B cell (primary cell): ENCODE measurements around the gene MAP1B. TPM values are rescaled to one million over a fixed set of nuclear protein-coding genes. Genes with fewer than 3 reads are reported as not detected.
A peak's percentile ranks its signal among the peaks of the same experiment; 100 is the strongest.

Source experiments
- ATAC-seq: fragments of 200-7000 bp; cut with Tn5 transposase; one replicate; pipeline ENCODE4 v1.10.0; 2021; ENCODE audit warnings: low read depth, mild to moderate bottlenecking, moderate number of reproducible peaks, moderate library complexity
- CTCF ChIA-PET: fragments of 350-600 bp; sonication (Branson Sonifier 250); formaldehyde crosslinking; loops from one replicate; lab custom pipeline; 2021; ENCODE audit warnings: antibody characterized with exemption, inconsistent platforms; lab: Charles Lee
- POLR2A ChIA-PET: fragments of 350-600 bp; sonication (Branson Sonifier 250); formaldehyde crosslinking; loops from one replicate; lab custom pipeline; 2021; ENCODE audit warnings: antibody characterized with exemption; lab: Charles Lee
- DNase-seq: peaks from one replicate; pipeline ENCODE4 v3.0.0; 2013
- H2AFZ ChIP-seq: 2 replicates; pipeline ENCODE4 v1.6.1; 2012; ENCODE audit warnings: mild to moderate bottlenecking, low read depth, low read length; ENCODE audit not compliant: insufficient read depth, poor library complexity, severe bottlenecking
- H3K27ac ChIP-seq, 2 donors: 1 replicate in 1 of 2; 2 replicates in 1 of 2; pipeline ENCODE4 v1.5.1; 2012 to 2013; ENCODE audit warnings: low read length in 2 of 2, mild to moderate bottlenecking in 2 of 2, moderate library complexity in 1 of 2
- H3K27me3 ChIP-seq, 4 experiments: fragments of 200-600 bp in 1 of 4; sonication (generic) in 1 of 4; replicated peaks in 1 of 4; 1 replicate in 2 of 4; 2 replicates in 2 of 4; pipeline versions ENCODE4 v1.6.1 to v1.7.0; 2013 to 2016; ENCODE audit warnings: low read length in 3 of 4, mild to moderate bottlenecking in 2 of 4, mixed read lengths in 1 of 4, moderate library complexity in 1 of 4; ENCODE audit not compliant: insufficient read depth in 4 of 4, control insufficient read depth in 3 of 4; ENCODE audit errors: control extremely low read depth in 1 of 4
- H3K36me3 ChIP-seq, 2 experiments: replicated peaks in 1 of 2; 1 replicate in 1 of 2; 2 replicates in 1 of 2; pipeline versions ENCODE4 v1.6.1 to v1.7.1; 2013; ENCODE audit warnings: low read length in 1 of 2; ENCODE audit not compliant: insufficient read depth in 2 of 2, control insufficient read depth in 1 of 2; ENCODE audit errors: control extremely low read depth in 1 of 2, extremely low read depth in 1 of 2
- H3K4me1 ChIP-seq, 2 donors: fragments of 200-600 bp in 1 of 2; sonication (generic) in 1 of 2; 1 replicate in 1 of 2; 2 replicates in 1 of 2; pipeline versions ENCODE4 v1.5.1 to v1.6.1; 2013 to 2017; ENCODE audit warnings: low read length in 2 of 2; ENCODE audit not compliant: control insufficient read depth in 2 of 2, insufficient read depth in 2 of 2
- H3K4me2 ChIP-seq: replicated peaks from 2 replicates; pipeline ENCODE3; 2012; ENCODE audit warnings: mild to moderate bottlenecking, low read depth, low read length; ENCODE audit not compliant: poor library complexity, severe bottlenecking
- H3K4me3 ChIP-seq, 5 experiments: fragments of 200-600 bp in 1 of 5; sonication (generic) in 1 of 5; 1 replicate in 3 of 5; 2 replicates in 2 of 5; pipeline versions ENCODE4 v1.5.1 to v1.7.0; 2011 to 2016; ENCODE audit warnings: low read length in 4 of 5, mild to moderate bottlenecking in 4 of 5, low read depth in 2 of 5, control low read depth in 1 of 5, moderate library complexity in 1 of 5; ENCODE audit not compliant: insufficient read depth in 1 of 5; ENCODE audit errors: control extremely low read depth in 1 of 5, extremely low read depth in 1 of 5
- H3K79me2 ChIP-seq: fragments of 200-600 bp; sonication (generic); one replicate; pipeline ENCODE4 v1.6.0; 2016; ENCODE audit warnings: low read length; ENCODE audit not compliant: control insufficient read depth, insufficient read depth
- H3K9ac ChIP-seq: fragments of 200-600 bp; sonication (generic); 2 replicates; pipeline ENCODE4 v1.6.1; 2017; ENCODE audit warnings: mild to moderate bottlenecking, low read length, moderate library complexity
- H3K9me3 ChIP-seq, 3 donors: one replicate each; pipeline versions ENCODE4 v1.6.1 to v1.7.1; 2013; ENCODE audit warnings: low read length in 2 of 3; ENCODE audit not compliant: control insufficient read depth in 2 of 3, insufficient read depth in 1 of 3; ENCODE audit errors: control extremely low read depth in 1 of 3
- H4K20me1 ChIP-seq: 2 replicates; pipeline ENCODE4 v1.6.0; 2012; ENCODE audit warnings: mild to moderate bottlenecking, low read length; ENCODE audit not compliant: insufficient read depth, control insufficient read depth, poor library complexity, severe bottlenecking
- H3K27ac Mint-ChIP-seq: one replicate; pipeline ENCODE4 v1.8.0; 2021; ENCODE audit warnings: mixed read lengths
- H3K27me3 Mint-ChIP-seq: one replicate; pipeline ENCODE4 v1.8.0; 2021; ENCODE audit warnings: mixed read lengths
- H3K4me1 Mint-ChIP-seq: one replicate; pipeline ENCODE4 v1.8.0; 2021; ENCODE audit warnings: mixed read lengths
- H3K4me3 Mint-ChIP-seq: one replicate; pipeline ENCODE4 v1.8.0; 2021; ENCODE audit warnings: mixed read lengths
- H3K9me3 Mint-ChIP-seq: one replicate; pipeline ENCODE4 v1.8.0; 2022; ENCODE audit warnings: mixed read lengths; ENCODE audit not compliant: insufficient read depth
- CTCF ChIP-seq: fragments of 200-600 bp; IDR thresholded peaks from one replicate; pipeline ENCODE4 v1.8.0; 2022; ENCODE audit warnings: antibody characterized with exemption, mild to moderate bottlenecking
- EZH2 ChIP-seq: IDR thresholded peaks from 2 replicates; pipeline ENCODE4 v1.6.1; 2012; ENCODE audit warnings: borderline replicate concordance, low read depth, mild to moderate bottlenecking, moderate library complexity, low read length; ENCODE audit not compliant: insufficient read depth, poor library complexity, severe bottlenecking
- WGBS: methylation state at CpG from one replicate; pipeline ENCODE4 v1.1.5; 2013; ENCODE audit warnings: missing lambda C conversion rate; ENCODE audit not compliant: insufficient coverage; 5-methylcytosine and 5-hydroxymethylcytosine counted together
- intact Hi-C: fragments of 100-400 bp; cut with micrococcal nuclease; formaldehyde crosslinking; loops from one replicate; pipeline ENCODE4 v1.10.0; 2022
- polyA plus RNA-seq: library from polyadenylated mRNA; depleted of rRNA; stranded (reverse); fragments of >200 nt; gene quantifications from 2 replicates; pipeline ENCODE4 v1.2.3, GENCODE V29; 2012
- total RNA-seq, 2 donors: library from RNA; stranded (reverse); fragments of 120-200 nt in 1 of 2; gene quantifications; 1 replicate in 1 of 2; 2 replicates in 1 of 2; pipeline versions ENCODE4 v1.2.3 to v1.2.4, GENCODE V29; 2013 to 2022

Gene MAP1B
- total and polyA plus RNA-seq, 2 donors (not counting 1 experiment from before 2014, with no cell fraction given), result 0.15 TPM; not detected in 1

- Histone ChIP-seq H3K4me2 (peak overlapping the region; percentile 27), H3K9ac (peak overlapping the region; percentile 7), H3K9me3 (peaks cover 0 to 15% (median 0%) of the 10 kb centered on the region in 3 donors), H3K4me1 (peaks cover 7 to 14% of the 10 kb centered on the region in 2 donors), H3K36me3 (no peaks in the 10 kb centered on the region), H2AFZ (no peak overlapping the region), H4K20me1 (no peaks in the 10 kb centered on the region), H3K27ac (no peak overlapping the region), H3K79me2 (no peaks in the 10 kb centered on the region), H3K27me3 (no peaks in the 10 kb centered on the region), H3K4me3 (no peak overlapping the region)
- peaks cover 3% of the 10 kb centered on the region for H3K9me3 Mint-ChIP-seq
- TF ChIP-seq CTCF (no peak), EZH2 (no peak)
- intact Hi-C loops, result no loop called here
- ChIA-PET CTCF (no interaction called here), POLR2A (no interaction called here)
- peaks cover 24% of the 10 kb centered on the region for H3K27me3 Mint-ChIP-seq
- WGBS, result 92% methylated on average over 4 of the region's 6 CpGs
- H3K4me1 Mint-ChIP-seq, result peaks cover 15% of the 10 kb centered on the region
- no peak for ATAC-seq
- DNase-seq, result peak; percentile 21
- H3K4me3 Mint-ChIP-seq, result peak overlapping the region; percentile 45
- H3K27ac Mint-ChIP-seq, result no peak overlapping the region
These were observed 87.6 kb downstream of the MAP1B start for GRCh38 chr5:72194846-72195245.

- Histone ChIP-seq H4K20me1 (no peaks in the 10 kb centered on the region), H3K4me3 (no peak overlapping the region), H3K4me1 (peaks cover 7 to 14% of the 10 kb centered on the region in 2 donors), H3K79me2 (no peaks in the 10 kb centered on the region), H3K9ac (peak overlapping the region; percentile 7), H3K36me3 (no peaks in the 10 kb centered on the region), H3K4me2 (peak overlapping the region; percentile 27), H3K27me3 (no peaks in the 10 kb centered on the region), H3K9me3 (peaks cover 0 to 15% (median 0%) of the 10 kb centered on the region in 3 donors), H3K27ac (no peak overlapping the region), H2AFZ (no peak overlapping the region)
- intact Hi-C loops, result no loop called here
- Mint-ChIP-seq H3K4me3 (peak overlapping the region; percentile 45), H3K4me1 (peaks cover 15% of the 10 kb centered on the region), H3K9me3 (peaks cover 3% of the 10 kb centered on the region), H3K27ac (no peak overlapping the region), H3K27me3 (peaks cover 24% of the 10 kb centered on the region)
- no peak for TF ChIP-seq EZH2
- TF ChIP-seq CTCF, result no peak
- ATAC-seq (no peak), DNase-seq (no peak)
- POLR2A ChIA-PET, result no interaction called here
- 81% methylated on average over 10 of the region's 10 CpGs for WGBS
- CTCF ChIA-PET, result no interaction called here
These were observed 88.3 kb downstream of the MAP1B start for GRCh38 chr5:72195581-72195980.
